GM19043 (cell line): ENCODE measurements around the gene HNF4A.
"Not testable (repeated sequence)": the region's sequence is repeated elsewhere in the genome, so short reads cannot be mapped to it uniquely, and the experiment has no call there.

ENCODE experiments used
- ATAC-seq: cut with Tn5 transposase; IDR thresholded peaks from one replicate; pipeline ENCODE4 v1.9.1; 2021; ENCODE audit warnings: low read depth; ENCODE audit not compliant: unreplicated experiment

HNF4A gene

DNA sequence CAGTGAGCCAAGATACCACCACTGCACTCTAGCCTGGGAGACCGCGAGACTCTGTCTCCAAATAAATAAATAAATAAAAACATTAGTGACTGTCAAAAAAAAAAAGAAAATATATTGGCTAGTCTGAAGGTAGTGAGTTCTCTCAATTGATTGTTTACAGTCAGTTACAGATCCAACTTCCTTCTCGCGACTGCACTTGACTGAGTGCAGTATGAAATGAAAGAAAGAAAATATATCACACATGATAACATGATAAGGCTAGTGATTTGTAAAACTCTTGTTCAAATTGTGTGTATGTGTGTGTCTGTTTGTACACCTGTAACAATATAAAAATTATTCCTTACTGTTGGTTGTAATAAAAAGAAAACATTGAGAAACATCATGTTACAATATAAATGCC is 10.8 kb upstream of the HNF4A start:
- no peak for ATAC-seq

DNA sequence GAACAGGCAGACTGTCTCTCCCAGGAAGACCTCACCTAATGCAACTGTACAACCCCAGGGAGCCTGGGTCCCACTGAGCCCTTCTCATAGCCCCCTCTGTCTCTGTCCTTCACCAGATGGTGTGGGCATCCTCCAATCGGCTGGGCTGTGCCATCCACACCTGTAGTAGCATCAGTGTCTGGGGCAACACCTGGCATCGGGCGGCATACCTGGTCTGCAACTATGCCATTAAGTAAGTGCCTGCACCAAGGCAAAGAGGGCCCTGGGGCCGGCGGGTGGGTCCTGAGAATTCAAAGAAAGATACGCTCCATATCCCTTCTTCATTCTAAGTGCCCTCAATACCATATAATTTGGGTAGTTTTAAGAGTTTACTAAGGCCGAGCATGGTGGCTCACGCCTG is 10.4 kb upstream of the HNF4A start:
- no peak for ATAC-seq

DNA sequence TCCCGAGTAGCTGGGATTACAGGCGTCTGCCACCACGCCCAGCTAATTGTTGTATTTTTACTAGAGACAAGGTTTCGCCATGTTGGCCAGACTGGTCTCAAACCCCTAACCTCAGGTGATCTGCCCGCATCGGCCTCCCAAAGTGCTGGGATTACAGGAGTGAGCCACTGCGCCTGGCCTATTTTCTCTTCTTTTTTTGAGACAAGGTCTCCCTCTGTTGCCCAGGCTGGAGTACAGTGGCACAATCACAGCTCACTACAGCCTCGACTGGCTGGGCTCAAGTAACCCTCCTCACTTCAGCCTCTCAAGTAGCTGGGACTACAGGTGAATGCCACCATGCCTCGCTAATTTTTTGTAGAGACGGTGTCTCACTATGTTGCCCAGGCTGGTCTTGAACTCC is 9.6 kb upstream of the HNF4A start:
- not testable (repeated sequence) for ATAC-seq

DNA sequence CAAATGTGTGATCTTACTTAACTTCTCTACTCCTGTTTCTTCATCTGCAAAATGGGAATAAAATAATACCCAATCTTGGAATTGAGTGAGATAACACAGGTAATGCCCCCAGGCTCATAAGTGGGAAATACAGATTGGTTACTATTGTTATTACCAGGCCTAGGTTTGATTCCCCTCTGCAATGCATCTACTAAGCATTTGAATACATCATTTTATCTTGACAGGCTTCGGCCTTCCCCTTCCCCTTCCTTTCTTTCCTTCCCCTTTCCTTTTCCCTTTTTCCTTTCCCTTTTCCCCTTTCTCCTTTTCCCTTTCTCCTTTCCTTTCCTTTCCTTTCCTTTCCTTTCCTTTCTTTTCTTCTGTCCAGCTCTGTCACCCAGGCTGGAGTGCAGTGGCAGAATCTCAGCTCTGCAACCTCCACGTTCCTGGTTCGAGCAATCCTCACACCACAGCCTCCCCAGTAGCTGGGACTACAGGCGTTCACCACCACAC is 7.3 kb upstream of the HNF4A start:
- ATAC-seq: no peak

DNA sequence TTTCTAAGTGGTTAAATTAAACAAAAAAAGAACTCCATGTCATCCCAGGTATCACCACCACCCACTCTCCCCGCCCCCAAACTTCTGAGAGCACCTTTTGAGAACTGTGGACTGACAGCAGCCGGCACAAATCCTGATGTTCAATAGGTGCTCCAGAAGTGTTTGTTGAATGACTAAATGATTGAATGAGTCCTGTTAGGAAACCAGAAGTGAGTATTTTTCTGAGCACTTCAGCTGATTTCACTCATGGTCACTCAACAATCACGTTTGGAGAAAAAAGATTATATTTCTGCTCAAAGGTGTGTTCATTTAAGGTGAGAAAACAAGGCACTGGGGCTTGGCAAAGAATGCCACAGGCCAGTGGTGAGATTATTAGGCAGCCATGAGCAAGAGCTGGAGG is 6.2 kb upstream of the HNF4A start:
- ATAC-seq: no peak

DNA sequence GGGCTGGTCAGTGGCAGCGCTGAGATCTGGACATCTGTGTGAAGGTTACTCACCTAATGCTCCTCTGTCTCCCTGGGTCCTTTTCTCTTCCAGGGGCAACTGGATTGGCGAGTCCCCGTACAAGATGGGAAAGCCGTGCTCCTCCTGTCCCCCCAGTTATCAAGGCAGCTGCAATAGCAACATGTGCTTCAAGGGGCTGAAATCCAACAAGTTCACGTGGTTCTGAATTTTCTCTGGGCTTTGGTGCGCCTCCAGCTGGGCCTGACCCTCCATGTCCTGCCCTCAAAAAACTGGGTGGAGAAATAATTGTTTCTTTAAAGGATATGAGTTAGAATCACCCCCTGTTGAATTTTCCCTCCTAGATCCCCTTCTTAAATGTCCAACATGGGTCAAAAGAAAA is 4.9 kb upstream of the HNF4A start:
- no peak for ATAC-seq

DNA sequence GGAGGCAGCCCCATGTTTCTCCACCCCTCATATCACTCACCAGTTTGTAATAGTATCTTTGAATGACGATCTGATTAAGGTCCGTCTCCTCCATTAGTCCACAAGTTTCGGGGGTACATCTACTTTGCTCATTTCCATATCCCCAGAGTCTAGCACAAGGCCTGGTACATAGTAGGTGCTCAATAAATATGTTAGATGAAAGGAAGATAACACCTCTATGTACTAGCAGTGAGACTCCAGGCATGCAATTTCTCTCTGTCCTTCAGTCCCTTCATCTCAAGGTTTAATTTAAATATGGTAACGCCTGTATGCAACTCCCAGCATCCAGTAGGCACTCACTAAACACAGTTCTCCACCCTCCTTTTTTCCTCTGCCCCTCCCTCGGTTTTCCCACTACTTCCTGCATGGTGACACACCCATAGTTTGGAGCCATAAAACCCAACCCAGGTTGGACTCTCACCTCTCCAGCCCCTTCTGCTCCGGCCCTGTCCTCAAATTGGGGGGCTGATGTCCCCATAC is 461 bp upstream of the HNF4A start:
- no peak for ATAC-seq

DNA sequence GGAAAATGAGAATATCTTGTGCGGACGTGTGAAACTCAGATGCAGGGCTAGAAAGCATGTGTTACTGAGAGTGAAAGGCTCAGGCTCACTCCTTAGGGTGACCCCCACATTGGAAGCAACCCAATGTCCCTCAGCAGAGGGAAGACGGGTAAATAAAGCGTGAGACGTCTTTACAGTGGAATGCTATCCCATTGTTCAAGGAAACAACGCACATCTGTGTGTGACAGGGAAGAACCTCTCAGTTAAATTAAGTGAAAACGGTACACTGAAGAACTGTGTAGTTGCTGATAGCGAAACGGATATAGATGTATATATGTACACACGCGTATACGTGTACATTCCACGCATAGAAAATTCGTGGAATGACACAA is 839 bp downstream of the HNF4A start:
- ATAC-seq: no peak

DNA sequence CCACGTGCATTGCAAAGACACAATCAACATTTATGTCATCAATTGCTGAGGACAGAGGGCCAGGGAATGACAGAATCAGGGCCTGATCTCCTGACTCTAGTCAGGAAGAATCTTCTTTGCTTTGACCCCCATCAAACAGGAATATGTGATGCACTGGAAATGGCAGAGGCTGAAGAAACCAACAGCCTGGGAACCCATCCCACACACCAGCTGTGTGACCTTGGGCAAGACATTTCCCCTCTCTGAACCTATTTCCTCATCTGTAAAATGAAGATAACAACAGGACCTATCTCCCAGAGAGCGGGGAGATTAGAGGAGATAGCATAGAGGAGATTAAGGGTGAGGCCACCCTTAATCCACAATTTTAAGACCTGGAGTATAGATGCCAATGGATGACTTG is 1.5 kb downstream of the HNF4A start:
- no peak for ATAC-seq

DNA sequence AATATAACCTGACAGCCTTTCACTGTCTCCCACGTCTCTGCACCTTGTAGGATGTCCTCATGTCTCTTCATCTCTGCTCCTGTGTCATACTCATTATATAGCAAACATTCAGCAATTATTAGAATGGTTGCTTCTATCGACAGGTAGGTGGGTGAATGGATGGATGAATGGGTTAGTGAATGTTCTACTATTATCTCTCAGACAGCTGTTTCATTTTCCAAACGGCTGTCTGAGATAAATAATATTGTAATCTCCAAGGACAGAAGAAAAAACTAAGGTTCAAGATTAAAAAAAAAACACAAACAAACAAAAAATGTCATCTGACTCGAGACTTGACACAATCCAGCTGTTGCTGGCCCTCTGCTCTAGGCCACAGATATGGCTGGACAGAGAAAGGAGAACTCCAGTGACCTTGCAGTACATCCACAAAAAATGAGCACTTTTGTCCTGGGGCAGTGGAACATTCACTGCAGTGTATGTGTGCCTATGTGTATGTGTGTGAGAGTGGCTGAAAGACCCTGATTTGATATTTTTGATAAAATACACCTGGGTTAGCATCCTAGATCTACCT is 2.1 kb downstream of the HNF4A start:
- ATAC-seq: no peak

DNA sequence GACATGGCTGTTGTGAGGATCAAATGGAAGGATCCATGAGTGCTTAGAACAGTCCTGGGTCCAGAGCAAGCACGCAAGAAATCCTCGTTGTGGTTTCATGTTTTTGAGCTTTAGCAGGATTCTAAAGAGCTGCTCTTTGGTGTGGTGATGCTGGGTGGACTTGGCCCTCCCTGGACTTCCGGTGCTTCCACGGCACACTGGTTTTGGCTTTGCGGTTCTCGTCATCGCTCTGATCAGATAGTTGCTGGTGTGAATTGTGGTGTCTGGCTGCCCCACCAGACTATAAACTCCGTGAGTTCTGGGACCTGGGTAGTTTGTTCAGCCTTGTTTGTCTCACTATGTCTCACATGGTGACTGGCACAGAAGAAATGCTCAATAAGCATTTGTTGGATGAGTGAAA is 3.3 kb downstream of the HNF4A start:
- ATAC-seq: no peak

DNA sequence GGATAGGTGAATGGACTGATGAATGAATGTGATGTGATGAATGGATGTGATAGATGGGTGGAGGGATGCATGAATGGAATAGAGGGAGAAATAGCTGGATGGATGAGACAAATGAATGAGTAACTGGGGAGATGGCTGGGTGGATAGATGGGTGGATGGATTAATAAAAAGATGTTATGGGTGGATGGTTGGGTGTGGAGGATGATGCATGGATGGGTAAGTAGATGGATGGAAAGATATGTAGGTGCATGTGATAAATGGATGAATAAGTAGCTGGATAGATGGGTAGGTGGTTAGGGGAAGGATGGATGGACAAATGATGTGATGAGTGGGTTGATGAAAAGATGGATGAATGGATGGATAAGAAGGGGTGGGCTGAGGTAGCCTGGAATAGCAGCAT is 4.7 kb downstream of the HNF4A start:
- ATAC-seq: no peak

DNA sequence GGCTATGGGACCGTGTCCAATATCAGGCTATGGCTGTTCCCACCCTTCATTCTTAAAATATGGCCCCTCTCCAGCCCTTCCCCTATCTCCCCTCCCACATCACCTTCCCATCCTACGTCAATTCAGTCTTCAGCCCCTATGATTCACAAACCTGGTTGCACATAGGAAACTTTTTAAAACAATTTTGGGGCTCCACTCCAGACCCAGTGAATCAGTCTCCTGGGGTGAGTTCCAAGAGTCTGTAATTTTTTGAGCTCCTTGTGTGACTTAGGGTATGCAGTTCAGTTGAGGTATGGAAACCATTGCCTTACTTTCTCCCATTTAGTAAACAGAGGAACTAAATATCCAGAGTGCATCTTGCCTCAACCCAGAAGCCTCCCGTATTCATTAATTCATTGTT is 5.5 kb downstream of the HNF4A start:
- ATAC-seq: no peak

DNA sequence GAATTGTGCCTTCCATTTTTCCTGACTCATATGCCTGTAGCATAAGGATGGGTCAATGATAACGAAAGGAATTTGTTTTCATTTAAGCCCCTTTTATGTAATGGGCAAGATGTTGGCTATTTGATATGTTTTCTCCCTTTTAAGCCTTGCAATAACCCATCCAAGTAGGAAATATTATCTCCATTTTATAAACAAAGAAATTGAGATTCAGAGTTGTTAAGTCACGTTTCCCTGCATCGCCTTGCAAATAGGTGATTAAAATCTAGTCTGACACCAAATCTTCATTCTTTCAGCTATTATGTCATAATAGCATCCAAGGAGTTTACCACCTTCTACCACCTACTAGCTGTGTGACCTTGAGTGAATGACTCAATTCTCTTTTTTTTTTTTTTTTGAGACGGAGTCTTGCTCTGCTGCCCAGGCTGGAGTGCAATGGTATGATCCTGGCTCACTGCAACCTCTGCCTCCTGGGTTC is 7.0 kb downstream of the HNF4A start:
- no peak for ATAC-seq

DNA sequence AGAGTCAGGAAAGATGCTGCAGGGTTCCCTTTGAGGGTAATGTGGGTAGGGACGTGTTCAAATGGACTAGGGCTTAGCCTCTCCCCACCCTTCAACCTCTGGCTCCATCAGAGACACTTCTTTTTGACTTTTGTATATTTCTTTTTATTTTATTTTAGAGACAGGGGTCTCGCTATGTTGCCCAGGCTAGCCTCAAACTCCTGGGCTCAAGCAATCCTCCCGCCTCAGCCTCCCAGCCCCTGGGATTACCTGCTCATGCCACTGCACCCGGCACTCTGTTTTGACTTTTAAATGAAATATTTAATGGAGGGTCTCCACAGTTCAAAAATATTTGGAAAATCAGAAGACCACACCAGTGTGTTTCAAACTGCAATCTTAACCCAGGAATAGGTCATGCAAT is 8.6 kb downstream of the HNF4A start:
- no peak for ATAC-seq

DNA sequence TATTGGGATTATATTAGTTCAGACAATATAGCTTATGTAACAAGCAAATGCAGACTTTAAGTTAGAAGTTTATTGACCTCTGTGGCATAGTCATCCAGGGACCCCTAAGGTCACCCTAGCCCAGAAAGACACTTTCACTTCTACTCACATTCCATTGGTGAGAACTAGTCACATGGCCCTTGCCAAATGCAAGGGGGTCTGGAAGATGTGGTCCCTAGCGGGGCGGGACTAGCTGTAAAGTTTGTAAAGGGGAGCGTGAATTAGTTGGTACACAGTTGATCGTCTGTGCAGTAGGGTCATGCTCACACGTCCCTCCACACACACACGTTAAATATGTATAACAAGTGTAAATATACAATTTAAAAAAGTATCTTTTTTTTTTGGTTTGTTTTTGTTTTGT is 9.3 kb downstream of the HNF4A start:
- ATAC-seq: no peak

DNA sequence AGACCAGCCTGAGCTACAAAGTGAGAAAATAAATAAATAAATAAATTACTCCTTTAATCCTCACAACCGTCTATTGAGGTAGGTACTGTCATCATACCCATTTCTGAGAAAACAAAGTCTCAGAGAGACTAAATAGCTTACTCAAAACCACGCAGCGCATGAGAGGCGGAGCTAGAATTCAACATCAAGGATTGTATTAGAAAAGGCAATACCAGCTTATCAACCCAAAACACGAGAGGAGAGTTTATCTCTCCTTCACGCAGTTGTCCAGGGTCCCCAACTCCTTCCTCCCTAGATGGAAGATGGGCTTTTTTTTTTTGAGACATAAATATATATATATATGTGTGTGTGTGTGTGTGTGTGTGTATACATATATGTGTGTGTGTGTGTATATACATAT is 12.2 kb downstream of the HNF4A start:
- ATAC-seq: no peak

DNA sequence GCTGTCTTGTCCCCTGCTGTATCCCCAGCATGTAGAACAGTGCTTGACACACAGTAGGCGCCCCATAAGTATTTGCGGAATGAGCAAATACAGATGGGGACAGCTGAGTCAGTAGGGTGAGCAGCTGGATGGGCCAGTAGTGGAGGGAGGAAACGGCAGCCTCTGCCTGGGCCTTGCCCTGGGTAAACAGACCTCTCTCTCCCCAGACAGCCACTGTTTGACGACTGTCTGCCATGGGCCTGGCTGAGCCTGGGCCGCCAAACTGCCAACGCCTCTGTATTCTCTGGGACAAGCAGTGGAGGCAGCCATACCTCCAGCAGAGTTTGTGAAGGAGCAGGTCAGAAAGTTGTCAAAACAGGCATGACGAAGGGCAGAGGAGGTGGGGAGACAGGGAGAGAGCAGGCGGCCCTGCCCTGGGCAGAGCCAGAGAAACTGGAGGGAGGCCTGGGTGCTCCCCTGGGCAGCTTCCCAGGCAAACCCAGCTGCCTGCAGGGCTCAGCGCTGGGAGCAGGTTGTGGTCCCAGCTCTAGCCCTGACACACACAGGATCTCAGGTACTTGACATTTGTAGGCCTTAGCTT is 15.2 kb downstream of the HNF4A start:
- ATAC-seq: no peak

DNA sequence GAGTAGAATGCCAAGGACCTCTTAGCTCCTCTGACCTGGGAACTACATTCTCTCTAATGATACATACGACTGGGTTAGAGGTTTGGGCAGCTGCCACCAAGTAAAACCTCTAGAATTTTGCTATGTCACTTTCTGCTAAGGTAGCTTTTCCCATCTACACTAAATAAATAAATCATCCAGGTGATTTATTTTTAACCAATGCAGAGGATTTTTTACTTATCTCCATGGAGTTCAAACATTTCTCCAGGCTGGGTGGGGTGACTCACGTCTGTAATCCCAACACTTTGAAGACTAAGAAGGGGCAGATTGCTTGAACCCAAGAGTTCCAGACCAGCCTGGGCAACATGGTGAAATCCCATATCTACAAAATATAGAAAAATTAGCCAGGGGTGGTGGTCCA is 27.1 kb downstream of the HNF4A start:
- ATAC-seq: no peak

DNA sequence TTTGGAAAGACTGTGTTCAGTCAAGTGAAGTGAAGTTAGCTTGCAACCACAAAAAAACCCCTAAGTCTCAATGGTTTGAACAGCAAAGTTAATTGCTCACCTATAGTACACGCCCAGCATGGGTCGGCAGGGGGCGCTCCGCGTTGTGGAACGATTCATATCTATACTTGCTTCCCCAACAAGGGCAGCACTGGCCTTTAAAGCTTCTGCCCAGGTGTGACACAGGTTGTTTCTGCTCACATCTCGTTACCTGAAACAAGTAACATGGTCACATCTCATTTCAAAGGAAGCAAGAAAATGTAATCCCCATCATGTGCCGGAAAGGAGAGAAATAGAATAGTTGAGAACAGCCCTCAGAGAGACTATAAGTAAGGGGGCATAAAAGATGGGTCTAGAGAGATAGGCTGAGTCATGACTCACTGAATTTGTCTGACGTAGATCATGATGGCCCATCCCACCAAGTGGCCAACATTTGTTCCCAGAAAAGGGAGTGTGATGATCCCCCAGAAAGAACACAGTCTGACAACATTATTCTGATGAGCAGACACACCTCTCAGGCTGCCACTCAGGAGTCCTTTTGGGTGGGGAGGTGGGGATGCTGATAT is 29.0 kb downstream of the HNF4A start:
- ATAC-seq: no peak

DNA sequence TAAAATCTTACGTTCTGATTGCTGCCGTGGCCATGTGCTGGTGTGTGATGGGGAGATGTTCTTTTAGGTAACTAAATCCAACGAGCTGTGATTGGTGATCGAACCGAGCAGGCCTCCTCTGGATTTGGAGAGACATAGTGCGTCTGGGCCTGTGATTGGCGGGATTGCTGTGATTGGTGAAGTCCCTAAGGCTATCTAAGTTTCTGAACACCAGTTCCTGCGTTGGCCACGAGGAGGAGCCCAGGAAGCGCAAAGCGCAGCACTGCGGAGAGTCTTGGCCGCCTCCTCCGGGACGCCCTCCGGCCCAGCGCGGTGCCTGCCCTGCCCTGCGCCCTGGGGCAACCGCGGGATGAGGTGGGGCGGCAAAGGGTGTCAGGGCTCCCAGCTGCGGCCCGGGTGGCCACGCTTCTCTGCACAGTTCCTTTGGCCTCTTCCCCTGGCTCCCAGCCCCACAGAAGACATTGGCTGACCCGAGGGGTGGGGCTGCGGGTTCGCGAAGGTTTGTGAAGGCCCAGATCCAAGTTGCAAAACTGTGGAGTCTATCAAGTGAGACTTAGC is 33.0 kb downstream of the HNF4A start:
- ATAC-seq: no peak

DNA sequence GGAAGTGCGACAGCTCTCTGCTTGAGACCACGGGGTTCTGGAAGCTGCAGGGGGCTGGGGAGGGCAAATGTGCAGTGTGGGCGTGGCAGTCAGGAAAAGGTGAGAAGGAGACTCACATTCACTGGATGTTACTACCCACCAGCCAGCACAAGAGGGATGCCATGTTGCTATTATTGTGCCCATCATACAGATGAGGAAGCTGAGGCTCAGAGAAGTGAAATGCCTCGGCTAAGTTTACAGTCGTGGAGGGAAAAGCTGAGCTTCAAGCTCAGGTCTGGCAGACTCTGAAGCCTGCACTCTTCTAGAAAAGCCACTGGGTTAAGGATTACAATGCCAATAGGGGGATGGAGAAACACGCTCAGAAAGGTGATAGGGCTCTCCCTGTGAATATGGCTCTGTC is 34.4 kb downstream of the HNF4A start:
- no peak for ATAC-seq
